Measurements from ENCODE around the gene VSIR. TPM values are rescaled to one million over a fixed set of nuclear protein-coding genes. Genes with fewer than 3 reads are reported as not detected.

VSIR gene
- total RNA-seq, 1 experiment from 2014 or later: 18.5 TPM

GRCh38 chr10:71725998-71726579, 47.2 kb downstream of the VSIR start:
- Histone ChIP-seq H3K4me1 (ENCODE audit: control insufficient read depth in 1 of 2, insufficient read depth in 2 of 2, low read length in 2 of 2) (peaks cover 6 to 33% of the 10 kb centered on the region in 2 experiments; a peak in 3 of 4 replicates), H4K20me1 (ENCODE audit: insufficient read depth) (no peaks in the 10 kb centered on the region), H3K27me3 (ENCODE audit: insufficient read depth, low read length) (no peaks in the 10 kb centered on the region), H3K36me3 (ENCODE audit: control insufficient read depth in 1 of 2, insufficient read depth in 2 of 2, low read length in 2 of 2) (no peaks in the 10 kb centered on the region), H3K4me2 (ENCODE audit: low read length) (no peak overlapping the region), H3K27ac (ENCODE audit: low read depth, low read length) (no peak overlapping the region), H3K4me3 (replicated peaks in 1 of 2; ENCODE audit: low read depth in 1 of 2, low read length in 2 of 2) (no peak overlapping the region), H3K9ac (ENCODE audit: low read length) (no peak overlapping the region), H2AFZ (ENCODE audit: low read depth, low read length, poor library complexity, severe bottlenecking) (no peak overlapping the region), H3K9me3 (ENCODE audit: control insufficient read depth in 1 of 2, insufficient read depth in 1 of 2, low read depth in 1 of 2, low read length in 2 of 2) (no peaks in the 10 kb centered on the region), H3K79me2 (ENCODE audit: insufficient read depth, low read length) (no peaks in the 10 kb centered on the region), H3K9me2 (ENCODE audit: insufficient read depth) (no peaks in the 10 kb centered on the region)
- peak; percentile 81 for ATAC-seq
- no peak for DNase-seq (ENCODE audit: low read depth, low spot score)
- TF ChIP-seq REST (IDR thresholded peaks at IDR 0.05; ENCODE audit: low read depth) (no peak), CTCF (IDR thresholded peaks at IDR 0.05 in 2 of 3, conservative IDR thresholded peaks at IDR 0.05 in 1 of 3; ENCODE audit: borderline replicate concordance in 1 of 3, insufficient read depth in 1 of 3, low read depth in 2 of 3, low read length in 2 of 3) (peak; percentile 37 to 60 (median 60); a peak in 5 of 6 replicates)
- ChIA-PET POLR2A (no interaction called here), RAD21 (ENCODE audit: low non-redundant PET in 1 of 2, low total read pairs in 2 of 2, uncharacterized antibody in 2 of 2, unreplicated experiment in 2 of 2) (interaction anchor here in 1 of 2 experiments (0.7 kb wide), 1 partner anchor 147 kb away, joined by 3 read pairs; no protein-coding TSS in a partner anchor), CTCF (interaction anchor here (1.4 kb wide), 1 partner anchor 42 kb away, joined by 3 read pairs; no protein-coding TSS in a partner anchor)
- intact Hi-C loops (cut with micrococcal nuclease): no loop called here
- no TSS peak for BruUV-seq (replicated peaks)

All from HCT116 (cell line).